IMR-90 (cell line): ENCODE results near the gene GATD1. TPM values are rescaled to one million over a fixed set of nuclear protein-coding genes. Genes with fewer than 3 reads are reported as not detected.
A peak's percentile ranks its signal among the peaks of the same experiment; 100 is the strongest.

Source experiments
- ATAC-seq: fragments of 200-7000 bp; cut with Tn5 transposase; 2 replicates; pipeline ENCODE4 v1.9.1; 2020; ENCODE audit warnings: low read depth, mild to moderate bottlenecking, moderate library complexity
- BruUV-seq: library from RNA; stranded (reverse); fragments of 400-500 nt; replicated peaks from 2 replicates; lab custom pipeline; 2021; lab: Mats Ljungman, UMichigan
- CTCF ChIA-PET: fragments of 300-600 bp; formaldehyde crosslinking; extraction: SDS; loops from one replicate; lab custom pipeline; 2021; ENCODE audit warnings: antibody characterized with exemption; lab: Yijun Ruan, JAX
- POLR2A ChIA-PET: fragments of 300-600 bp; sonication (Branson Sonifier 250); formaldehyde crosslinking; loops from one replicate; lab custom pipeline; 2022; ENCODE audit warnings: antibody characterized with exemption; ENCODE audit not compliant: unreplicated experiment; lab: Charles Lee
- DNase-seq: peaks from one replicate; pipeline ENCODE4 v3.0.0; 2013
- H2AFZ ChIP-seq: replicated peaks from 2 replicates; pipeline ENCODE3; 2013; ENCODE audit warnings: low read length, mild to moderate bottlenecking; ENCODE audit not compliant: poor library complexity
- H2AK5ac ChIP-seq: 2 replicates; pipeline ENCODE4 v1.6.1; 2013; ENCODE audit warnings: low read depth, low read length, inconsistent platforms
- H2AK9ac ChIP-seq: replicated peaks from 2 replicates; pipeline ENCODE3; 2013; ENCODE audit warnings: mild to moderate bottlenecking, low read depth, low read length, moderate library complexity; ENCODE audit not compliant: poor library complexity
- H2BK120ac ChIP-seq: 2 replicates; pipeline ENCODE4 v1.6.1; 2013; ENCODE audit warnings: low read depth, low read length, inconsistent platforms
- H2BK15ac ChIP-seq: 3 replicates; pipeline ENCODE4 v1.6.1; 2013; ENCODE audit warnings: low read depth, low read length, inconsistent platforms
- H2BK20ac ChIP-seq: 2 replicates; pipeline ENCODE4 v1.6.1; 2013; ENCODE audit warnings: low read depth, mild to moderate bottlenecking, inconsistent platforms, low read length, moderate library complexity
- H2BK5ac ChIP-seq: 2 replicates; pipeline ENCODE4 v1.6.1; 2013; ENCODE audit warnings: mild to moderate bottlenecking, low read depth, low read length, inconsistent platforms; ENCODE audit not compliant: poor library complexity, severe bottlenecking
- H3K14ac ChIP-seq: replicated peaks from 2 replicates; pipeline ENCODE4 v1.6.1; 2013; ENCODE audit warnings: low read depth, low read length, inconsistent platforms
- H3K18ac ChIP-seq: 2 replicates; pipeline ENCODE4 v1.6.1; 2013; ENCODE audit warnings: low read depth, low read length, control low read depth
- H3K23ac ChIP-seq: 2 replicates; pipeline ENCODE4 v1.6.1; 2013; ENCODE audit warnings: low read depth, low read length, inconsistent platforms
- H3K27ac ChIP-seq: 2 replicates; pipeline ENCODE4 v1.5.1; 2013; ENCODE audit warnings: mild to moderate bottlenecking, control low read depth, low read length; ENCODE audit not compliant: insufficient read depth
- H3K27me3 ChIP-seq: 2 replicates; pipeline ENCODE4 v1.6.1; 2013; ENCODE audit warnings: low read length; ENCODE audit not compliant: control insufficient read depth, insufficient read depth
- H3K36me3 ChIP-seq: 2 replicates; pipeline ENCODE4 v1.6.1; 2013; ENCODE audit warnings: low read length, mixed read lengths; ENCODE audit not compliant: control insufficient read depth, insufficient read depth
- H3K4ac ChIP-seq: 2 replicates; pipeline ENCODE4 v1.6.1; 2013; ENCODE audit warnings: low read depth, low read length, inconsistent platforms
- H3K4me1 ChIP-seq: 2 replicates; pipeline ENCODE4 v1.6.1; 2013; ENCODE audit warnings: low read length, mixed read lengths; ENCODE audit not compliant: control insufficient read depth, insufficient read depth
- H3K4me2 ChIP-seq: 2 replicates; pipeline ENCODE4 v1.6.1; 2013; ENCODE audit warnings: low read depth, mild to moderate bottlenecking, control low read depth, low read length, moderate library complexity
- H3K4me3 ChIP-seq: 2 replicates; pipeline ENCODE4 v1.5.1; 2013; ENCODE audit warnings: low read depth, mild to moderate bottlenecking, control low read depth, low read length, moderate library complexity; ENCODE audit not compliant: insufficient read depth
- H3K56ac ChIP-seq: 2 replicates; pipeline ENCODE4 v1.6.1; 2013; ENCODE audit warnings: low read length, inconsistent platforms; ENCODE audit not compliant: insufficient read depth; ENCODE audit errors: extremely low read depth
- H3K79me1 ChIP-seq, 2 experiments: 2 replicates each; pipeline ENCODE4 v1.6.1; 2013; ENCODE audit warnings: low read length in 2 of 2, inconsistent platforms in 1 of 2, low read depth in 1 of 2
- H3K9ac ChIP-seq: 2 replicates; pipeline ENCODE4 v1.6.1; 2013; ENCODE audit warnings: low read depth, low read length, control low read depth
- H3K9me1 ChIP-seq: 2 replicates; pipeline ENCODE4 v1.6.1; 2013; ENCODE audit warnings: low read length, inconsistent platforms; ENCODE audit not compliant: insufficient read depth
- H3K9me3 ChIP-seq: 2 replicates; pipeline ENCODE4 v1.6.1; 2013; ENCODE audit warnings: low read length; ENCODE audit not compliant: control insufficient read depth, insufficient read depth
- H4K20me1 ChIP-seq: 2 replicates; pipeline ENCODE4 v1.6.1; 2013; ENCODE audit warnings: low read length, inconsistent platforms; ENCODE audit not compliant: insufficient read depth
- H4K5ac ChIP-seq: 2 replicates; pipeline ENCODE4 v1.6.1; 2013; ENCODE audit warnings: mild to moderate bottlenecking, low read depth, low read length, control low read depth
- H4K8ac ChIP-seq, 2 experiments: 2 replicates each; pipeline ENCODE4 v1.6.1; 2013; ENCODE audit warnings: low read depth in 2 of 2, low read length in 2 of 2, control low read depth in 1 of 2, inconsistent platforms in 1 of 2
- H4K91ac ChIP-seq: 2 replicates; pipeline ENCODE4 v1.6.1; 2013; ENCODE audit warnings: low read depth, low read length, inconsistent platforms; ENCODE audit not compliant: insufficient read depth
- CEBPB ChIP-seq: IDR thresholded peaks from 2 replicates; pipeline ENCODE4 v1.6.1; 2012; ENCODE audit warnings: low read depth, low read length, improper control_type of control experiment
- CTCF ChIP-seq: conservative IDR thresholded peaks from 2 replicates; pipeline ENCODE4 v1.5.1; 2012; ENCODE audit warnings: mild to moderate bottlenecking, low read depth, low read length, improper control_type of control experiment
- NFE2L2 ChIP-seq: fragments of 150-350 bp; IDR thresholded peaks from 2 replicates; pipeline ENCODE4 v1.6.1; 2016; ENCODE audit warnings: low read depth, mild to moderate bottlenecking, low read length
- POLR2A ChIP-seq: IDR thresholded peaks from 2 replicates; pipeline ENCODE4 v1.6.1; 2012; ENCODE audit warnings: mild to moderate bottlenecking, low read depth, low read length
- RCOR1 ChIP-seq: IDR thresholded peaks from 2 replicates; pipeline ENCODE4 v1.6.1; 2012; ENCODE audit warnings: mild to moderate bottlenecking, low read length, improper control_type of control experiment; ENCODE audit not compliant: insufficient replicate concordance
- WGBS, 2 experiments: methylation state at CpG; one replicate each; pipeline versions ENCODE4 v1.1.5 to v1.1.7; 2013; ENCODE audit warnings: missing lambda C conversion rate in 2 of 2; ENCODE audit not compliant: insufficient read length in 1 of 2; ENCODE audit errors: extremely low coverage in 2 of 2; 5-methylcytosine and 5-hydroxymethylcytosine counted together
- dilution Hi-C: fragments of 300-500 bp; cut with HindIII; formaldehyde crosslinking; loops from one replicate; pipeline ENCODE4 v1.14.3; 2018; ENCODE audit warnings: low sequenced_read_pairs; ENCODE audit not compliant: unreplicated experiment
- in situ Hi-C: fragments of 300-500 bp; cut with MboI; formaldehyde crosslinking; loops from 3 replicates; pipeline ENCODE4 v1.14.3; 2019; ENCODE audit warnings: low sequenced_read_pairs, inconsistent platforms, mixed read lengths
- intact Hi-C: fragments of 100-400 bp; cut with micrococcal nuclease; formaldehyde crosslinking; loops from 2 replicates; pipeline ENCODE4 v1.10.0; 2022
- polyA plus RNA-seq, 3 experiments: library from polyadenylated mRNA; depleted of rRNA; stranded (reverse); fragments of >200 nt; gene quantifications; 2 replicates each; pipeline ENCODE4 v1.2.3, GENCODE V29; 2012; ENCODE audit warnings: low replicate concordance in 1 of 3
- total RNA-seq: library from RNA; depleted of rRNA; stranded (reverse); fragments of >200 nt; gene quantifications from 2 replicates; pipeline ENCODE4 v1.2.3, GENCODE V29; 2012

The GATD1 gene
- total and polyA plus RNA-seq, 2 of the 4 experiments (the other 2 are of a cell fraction) = 3.0 to 52.5 TPM

- H3K36me3 ChIP-seq = peaks cover 30% of the 10 kb centered on the region
- H3K4me1 ChIP-seq = peaks cover 7% of the 10 kb centered on the region
- no peak overlapping the region for H2BK120ac ChIP-seq
- H3K27ac ChIP-seq = no peak overlapping the region
- no peak overlapping the region for H2BK15ac ChIP-seq
- CTCF ChIA-PET = no interaction called here
- no peak overlapping the region for H4K5ac ChIP-seq
- no peaks in the 10 kb centered on the region for H3K9me1 ChIP-seq
- no peak overlapping the region for H4K91ac ChIP-seq
- POLR2A ChIA-PET = no interaction called here
- H4K8ac ChIP-seq = no peak overlapping the region
- no peak overlapping the region for H3K18ac ChIP-seq
- no peak overlapping the region for H3K9ac ChIP-seq
- H3K27me3 ChIP-seq = no peaks in the 10 kb centered on the region
- H3K14ac ChIP-seq = no peak overlapping the region
- H4K20me1 ChIP-seq = peaks cover 38% of the 10 kb centered on the region
- DNase-seq (no peak), ATAC-seq (no peak)
- peaks cover 25 to 44% of the 10 kb centered on the region in 2 experiments for H3K79me1 ChIP-seq
- no peak overlapping the region for H2BK20ac ChIP-seq
- H3K4ac ChIP-seq = no peak overlapping the region
- no peaks in the 10 kb centered on the region for H3K9me3 ChIP-seq
- H2AK9ac ChIP-seq = no peak overlapping the region
- 70% methylated on average over 2 of the region's 9 CpGs; no CpG with 5 or more reads in 1 of the 2 experiments for WGBS, 2 experiments
- no TSS peak for BruUV-seq
- peak overlapping the region; percentile 49 for H2AFZ ChIP-seq
- no peak overlapping the region for H3K23ac ChIP-seq
- dilution Hi-C loops (no loop called here), in situ Hi-C loops (no loop called here), intact Hi-C loops (no loop called here)
- no peak overlapping the region for H3K4me2 ChIP-seq
- H2AK5ac ChIP-seq = no peak overlapping the region
- peak; percentile 59 for TF ChIP-seq POLR2A
- no peak for TF ChIP-seq RCOR1
- TF ChIP-seq NFE2L2 = no peak
- TF ChIP-seq CEBPB = no peak
- no peak for TF ChIP-seq CTCF
- no peak overlapping the region for H2BK5ac ChIP-seq
- no peak overlapping the region for H3K56ac ChIP-seq
- no peak overlapping the region for H3K4me3 ChIP-seq
Observed at GRCh38 chr11:813456-814096, 36.3 kb upstream of the GATD1 start.
